ENCODE results near the gene ENO4.

The ENO4 gene

GRCh38 chr10:116828116-116828515 is 21.2 kb upstream of the ENO4 start:
- Histone ChIP-seq H3F3A (ENCODE audit: insufficient read depth) (no peaks in the 10 kb centered on the region), H3K27ac (ENCODE audit: low read depth, low read length) (no peak overlapping the region), H3K4me3 (ENCODE audit: insufficient read depth, low read length, poor library complexity, severe bottlenecking) (no peak overlapping the region), H3K4me2 (ENCODE audit: low read depth, low read length, poor library complexity, severe bottlenecking) (no peak overlapping the region), H3K9me3 (ENCODE audit: insufficient read depth, low read length) (no peaks in the 10 kb centered on the region), H3K9me2 (replicated peaks; ENCODE audit: insufficient read depth, low read length) (no peaks in the 10 kb centered on the region), H4K20me1 (ENCODE audit: low read depth, low read length) (no peaks in the 10 kb centered on the region), H3K27me3 (ENCODE audit: low read length) (no peaks in the 10 kb centered on the region), H3K36me3 (ENCODE audit: low read length) (no peaks in the 10 kb centered on the region), H3K79me2 (ENCODE audit: insufficient read depth, low read length) (no peaks in the 10 kb centered on the region), H2AFZ (ENCODE audit: low read depth, low read length, severe bottlenecking) (no peak overlapping the region), H3K9ac (ENCODE audit: low read length) (no peak overlapping the region)
- TF ChIP-seq EZH2phosphoT487 (conservative IDR thresholded peaks at IDR 0.05; ENCODE audit: low read length) (no peak), CTCF (IDR thresholded peaks at IDR 0.05; ENCODE audit: insufficient read depth, low read length, poor library complexity, severe bottlenecking) (no peak)

GRCh38 chr10:116829711-116830110 is 19.6 kb upstream of the ENO4 start:
- Histone ChIP-seq H3K9me3 (ENCODE audit: insufficient read depth, low read length) (no peaks in the 10 kb centered on the region), H3K9ac (ENCODE audit: low read length) (no peak overlapping the region), H3F3A (ENCODE audit: insufficient read depth) (no peaks in the 10 kb centered on the region), H3K27me3 (ENCODE audit: low read length) (no peaks in the 10 kb centered on the region), H3K36me3 (ENCODE audit: low read length) (no peaks in the 10 kb centered on the region), H3K9me2 (replicated peaks; ENCODE audit: insufficient read depth, low read length) (no peaks in the 10 kb centered on the region), H3K27ac (ENCODE audit: low read depth, low read length) (no peak overlapping the region), H4K20me1 (ENCODE audit: low read depth, low read length) (no peaks in the 10 kb centered on the region), H2AFZ (ENCODE audit: low read depth, low read length, severe bottlenecking) (no peak overlapping the region), H3K4me2 (ENCODE audit: low read depth, low read length, poor library complexity, severe bottlenecking) (no peak overlapping the region), H3K4me3 (ENCODE audit: insufficient read depth, low read length, poor library complexity, severe bottlenecking) (no peak overlapping the region), H3K79me2 (ENCODE audit: insufficient read depth, low read length) (no peaks in the 10 kb centered on the region)
- TF ChIP-seq CTCF (IDR thresholded peaks at IDR 0.05; ENCODE audit: insufficient read depth, low read length, poor library complexity, severe bottlenecking) (no peak), EZH2phosphoT487 (conservative IDR thresholded peaks at IDR 0.05; ENCODE audit: low read length) (no peak)

GRCh38 chr10:116831086-116831485 is 18.2 kb upstream of the ENO4 start:
- H3K27ac ChIP-seq (ENCODE audit: low read depth, low read length): no peak overlapping the region
- TF ChIP-seq CTCF (IDR thresholded peaks at IDR 0.05; ENCODE audit: insufficient read depth, low read length, poor library complexity, severe bottlenecking) (no peak), EZH2phosphoT487 (conservative IDR thresholded peaks at IDR 0.05; ENCODE audit: low read length) (no peak)
- H3K27me3 ChIP-seq (ENCODE audit: low read length): no peaks in the 10 kb centered on the region

More at GRCh38 chr10:116831086-116831485, 18.2 kb upstream of the ENO4 start:
- Histone ChIP-seq H3K36me3 (ENCODE audit: low read length) (no peaks in the 10 kb centered on the region), H2AFZ (ENCODE audit: low read depth, low read length, severe bottlenecking) (no peak overlapping the region), H3F3A (ENCODE audit: insufficient read depth) (no peaks in the 10 kb centered on the region), H3K79me2 (ENCODE audit: insufficient read depth, low read length) (no peaks in the 10 kb centered on the region), H3K4me2 (ENCODE audit: low read depth, low read length, poor library complexity, severe bottlenecking) (no peak overlapping the region), H3K9me3 (ENCODE audit: insufficient read depth, low read length) (no peaks in the 10 kb centered on the region), H3K4me3 (ENCODE audit: insufficient read depth, low read length, poor library complexity, severe bottlenecking) (no peak overlapping the region), H3K9ac (ENCODE audit: low read length) (no peak overlapping the region), H3K9me2 (replicated peaks; ENCODE audit: insufficient read depth, low read length) (no peaks in the 10 kb centered on the region), H4K20me1 (ENCODE audit: low read depth, low read length) (no peaks in the 10 kb centered on the region)
